ENCODE results near the gene ZNF688. TPM values are rescaled to one million over a fixed set of nuclear protein-coding genes. Genes with fewer than 3 reads are reported as not detected.

ZNF688 gene
- total and polyA plus RNA-seq, 9 of the 15 experiments (the other 6 are each of a cell fraction or from before 2014, with no cell fraction given), result 0.48 to 12.9 (median 4.5) TPM

- no peak for TF ChIP-seq CLOCK (CRISPR knock-in tag; IDR thresholded peaks at IDR 0.05; ENCODE audit: borderline replicate concordance)
- TF ChIP-seq ATF7 (IDR thresholded peaks at IDR 0.05), result peak; percentile 6; the same call in 1 of the 2 replicates
- no peak for TF ChIP-seq ESRRA (IDR thresholded peaks at IDR 0.05; ENCODE audit: borderline replicate concordance, low read depth)
- no peak for TF ChIP-seq U2AF2 (optimal IDR thresholded peaks at IDR 0.05; ENCODE audit: low read depth, low read length)
- no peak for TF ChIP-seq MCM7 (IDR thresholded peaks at IDR 0.05)
- TF ChIP-seq CREM (IDR thresholded peaks at IDR 0.05; ENCODE audit: low read depth), result no peak
- TF ChIP-seq ZNF561 (CRISPR knock-in tag; conservative IDR thresholded peaks at IDR 0.05), result no peak
- no peak for TF ChIP-seq POU5F1 (IDR thresholded peaks at IDR 0.05; ENCODE audit: borderline replicate concordance, low read depth, low read length, partially characterized antibody)
- TF ChIP-seq ZNF274 (IDR thresholded peaks at IDR 0.05; ENCODE audit: borderline replicate concordance, low read depth, low read length), result no peak
- TF ChIP-seq E2F4 (CRISPR knock-in tag; IDR thresholded peaks at IDR 0.05; ENCODE audit: low read depth), result 0 out of 2 replicates have a peak, but pooled peaks have one; percentile 59
- no peak for TF ChIP-seq ZFP1 (CRISPR knock-in tag; IDR thresholded peaks at IDR 0.05)
- TF ChIP-seq SLC30A9 (CRISPR knock-in tag; IDR thresholded peaks at IDR 0.05), result no peak
- TF ChIP-seq HDAC8 (tag; IDR thresholded peaks at IDR 0.05), result no peak
- no peak for TF ChIP-seq ERF (CRISPR knock-in tag; IDR thresholded peaks at IDR 0.05)
- TF ChIP-seq PRMT5 (CRISPR knock-in tag; IDR thresholded peaks at IDR 0.05), result no peak
- TF ChIP-seq ZNF609 (CRISPR knock-in tag; IDR thresholded peaks at IDR 0.05; ENCODE audit: borderline replicate concordance), result no peak
- TF ChIP-seq ZBTB26 (CRISPR knock-in tag; IDR thresholded peaks at IDR 0.05), result no peak
- no peak for TF ChIP-seq TARDBP (IDR thresholded peaks at IDR 0.05)
- no peak for TF ChIP-seq NR4A1 (CRISPR knock-in tag; IDR thresholded peaks at IDR 0.05)
- TF ChIP-seq NR4A1 (tag; IDR thresholded peaks at IDR 0.05), result no peak
These were observed 36.3 kb downstream of the ZNF688 start (continued) for GRCh38 chr16:30535106-30535776.
